ENCODE measurements around the gene FAM120B.

FAM120B gene

GRCh38 chr6:170358496-170358895, 51.9 kb downstream of the FAM120B start:
- no peak for DNase-seq (ENCODE audit: low read depth in 2 of 2)

GRCh38 chr6:170360476-170360875, 53.9 kb downstream of the FAM120B start:
- DNase-seq (ENCODE audit: low read depth in 2 of 2): no peak

- DNase-seq (ENCODE audit: low read depth in 2 of 2): no peak
Measured at GRCh38 chr6:170361335-170361734, 54.8 kb downstream of the FAM120B start.

- no peak for DNase-seq (ENCODE audit: low read depth in 2 of 2)
Measured at GRCh38 chr6:170362121-170362520, 55.6 kb downstream of the FAM120B start.

- DNase-seq (ENCODE audit: low read depth in 2 of 2): no peak
Measured at GRCh38 chr6:170363255-170363654, 56.7 kb downstream of the FAM120B start.

GRCh38 chr6:170365121-170365520, 58.6 kb downstream of the FAM120B start:
- DNase-seq (ENCODE audit: low read depth in 2 of 2): no peak

- DNase-seq (ENCODE audit: low read depth in 2 of 2): no peak
Measured at GRCh38 chr6:170365593-170365992, 59.0 kb downstream of the FAM120B start.

- no peak for DNase-seq (ENCODE audit: low read depth in 2 of 2)
Measured at GRCh38 chr6:170366248-170366960, 59.8 kb downstream of the FAM120B start.

GRCh38 chr6:170367241-170367640, 60.7 kb downstream of the FAM120B start:
- no peak for DNase-seq (ENCODE audit: low read depth in 2 of 2)

- no peak for DNase-seq (ENCODE audit: low read depth in 2 of 2)
Measured at GRCh38 chr6:170368544-170368943, 62.0 kb downstream of the FAM120B start.

- DNase-seq (ENCODE audit: low read depth in 2 of 2): no peak
Measured at GRCh38 chr6:170369403-170369802, 62.8 kb downstream of the FAM120B start.

- no peak for DNase-seq (ENCODE audit: low read depth in 2 of 2)
Measured at GRCh38 chr6:170370416-170370815, 63.9 kb downstream of the FAM120B start.

GRCh38 chr6:170371080-170371479, 64.5 kb downstream of the FAM120B start:
- DNase-seq (ENCODE audit: low read depth in 2 of 2): no peak

GRCh38 chr6:170371588-170371987, 65.0 kb downstream of the FAM120B start:
- no peak for DNase-seq (ENCODE audit: low read depth in 2 of 2)

GRCh38 chr6:170372380-170373325, 66.1 kb downstream of the FAM120B start:
- no peak for DNase-seq (ENCODE audit: low read depth in 2 of 2)

GRCh38 chr6:170374571-170375444, 68.2 kb downstream of the FAM120B start:
- no peak for DNase-seq (ENCODE audit: low read depth in 2 of 2)

- DNase-seq (ENCODE audit: low read depth in 2 of 2): no peak
Measured at GRCh38 chr6:170375661-170376060, 69.1 kb downstream of the FAM120B start.

- DNase-seq (ENCODE audit: low read depth in 2 of 2): no peak
Measured at GRCh38 chr6:170376386-170377043, 70.0 kb downstream of the FAM120B start.

GRCh38 chr6:170378502-170378901, 71.9 kb downstream of the FAM120B start:
- DNase-seq (ENCODE audit: low read depth in 2 of 2): no peak

GRCh38 chr6:170381562-170381961, 75.0 kb downstream of the FAM120B start:
- no peak for DNase-seq (ENCODE audit: low read depth in 2 of 2)

- no peak for DNase-seq (ENCODE audit: low read depth in 2 of 2)
Measured at GRCh38 chr6:170383466-170384035, 77.0 kb downstream of the FAM120B start.
